HUES64 (cell line): ENCODE results near the gene TOP2A.

Source experiments
- H3K27ac ChIP-seq: 2 replicates; pipeline ENCODE4 v1.7.0; 2013; ENCODE audit warnings: low read depth, low read length, inconsistent platforms
- H3K27me3 ChIP-seq: 2 replicates; pipeline ENCODE4 v1.6.1; 2013; ENCODE audit warnings: mild to moderate bottlenecking, low read length; ENCODE audit not compliant: insufficient read depth
- H3K36me3 ChIP-seq: 2 replicates; pipeline ENCODE4 v1.6.1; 2013; ENCODE audit warnings: mild to moderate bottlenecking, low read length; ENCODE audit not compliant: insufficient read depth
- H3K4me1 ChIP-seq: 2 replicates; pipeline ENCODE4 v1.6.1; 2013; ENCODE audit warnings: mild to moderate bottlenecking, low read length, moderate library complexity; ENCODE audit not compliant: insufficient read depth
- H3K4me3 ChIP-seq: 2 replicates; pipeline ENCODE4 v1.5.1; 2013; ENCODE audit warnings: mild to moderate bottlenecking, low read length, moderate library complexity
- H3K9ac ChIP-seq: 2 replicates; pipeline ENCODE4 v1.6.1; 2013; ENCODE audit warnings: mild to moderate bottlenecking, low read depth, low read length
- H3K9me3 ChIP-seq: 2 replicates; pipeline ENCODE4 v1.6.1; 2013; ENCODE audit warnings: low read depth, low read length; ENCODE audit not compliant: insufficient read depth
- WGBS: fragments of 150-250, 120-280 bp; methylation state at CpG from one replicate; pipeline ENCODE4 v1.1.7; 2013; ENCODE audit warnings: missing lambda C conversion rate; 5-methylcytosine and 5-hydroxymethylcytosine counted together

The TOP2A gene

GRCh38 chr17:40346765-40347158 lies 70.9 kb downstream of the TOP2A start:
- peaks cover 80% of the 10 kb centered on the region for H3K27me3 ChIP-seq
- no peaks in the 10 kb centered on the region for H3K9me3 ChIP-seq
- peak overlapping the region; percentile 23; the same call in 1 of the 2 replicates for H3K4me3 ChIP-seq
- peaks cover 56% of the 10 kb centered on the region for H3K4me1 ChIP-seq
- H3K36me3 ChIP-seq: peaks cover 7% of the 10 kb centered on the region; the same call in 1 of the 2 replicates
- 52% methylated on average over 1 of the region's 1 CpG for WGBS
- H3K9ac ChIP-seq: no peak overlapping the region
- H3K27ac ChIP-seq: no peak overlapping the region

- H3K4me3 ChIP-seq: peak overlapping the region; percentile 56
- H3K36me3 ChIP-seq: peaks cover 7% of the 10 kb centered on the region; the same call in 1 of the 2 replicates
- no peaks in the 10 kb centered on the region for H3K9me3 ChIP-seq
- 49% methylated on average over 6 of the region's 11 CpGs for WGBS
- peaks cover 54% of the 10 kb centered on the region for H3K4me1 ChIP-seq
- peaks cover 79% of the 10 kb centered on the region for H3K27me3 ChIP-seq
- H3K9ac ChIP-seq: no peak overlapping the region
- H3K27ac ChIP-seq: no peak overlapping the region
Observed at GRCh38 chr17:40345994-40346764, 71.5 kb downstream of the TOP2A start.

GRCh38 chr17:40345161-40345993 lies 72.3 kb downstream of the TOP2A start:
- Histone ChIP-seq H3K36me3 (peaks cover 7% of the 10 kb centered on the region; the same call in 1 of the 2 replicates), H3K9ac (peak overlapping the region; percentile 63), H3K4me1 (peaks cover 50% of the 10 kb centered on the region), H3K9me3 (no peaks in the 10 kb centered on the region), H3K27me3 (peaks cover 84% of the 10 kb centered on the region), H3K27ac (peak overlapping the region; percentile 25), H3K4me3 (peak overlapping the region; percentile 56)
- WGBS: 1% methylated on average over 38 of the region's 45 CpGs

- Histone ChIP-seq H3K4me1 (peaks cover 50% of the 10 kb centered on the region), H3K27me3 (peaks cover 84% of the 10 kb centered on the region), H3K9me3 (no peaks in the 10 kb centered on the region), H3K9ac (no peak overlapping the region), H3K27ac (no peak overlapping the region), H3K4me3 (peak overlapping the region; percentile 78), H3K36me3 (peaks cover 1% of the 10 kb centered on the region; the same call in 1 of the 2 replicates)
- WGBS: 66% methylated on average over 4 of the region's 7 CpGs
Observed at GRCh38 chr17:40344421-40345160, 73.1 kb downstream of the TOP2A start.

- Histone ChIP-seq H3K4me3 (peak overlapping the region; percentile 78), H3K4me1 (peaks cover 47% of the 10 kb centered on the region)
Observed at GRCh38 chr17:40343219-40344119, 74.2 kb downstream of the TOP2A start.

GRCh38 chr17:40342504-40343218 lies 75.0 kb downstream of the TOP2A start:
- no peak overlapping the region for H3K27ac ChIP-seq
- H3K4me3 ChIP-seq: peak overlapping the region; percentile 78
- peak overlapping the region; percentile 57; the same call in 1 of the 2 replicates for H3K9ac ChIP-seq
- H3K4me1 ChIP-seq: peaks cover 41% of the 10 kb centered on the region
- H3K9me3 ChIP-seq: no peaks in the 10 kb centered on the region
- peaks cover 85% of the 10 kb centered on the region for H3K27me3 ChIP-seq
- WGBS: 1% methylated on average over 29 of the region's 38 CpGs
- H3K36me3 ChIP-seq: no peaks in the 10 kb centered on the region

More at GRCh38 chr17:40343219-40344119, 74.2 kb downstream of the TOP2A start:
- H3K9ac ChIP-seq: no peak overlapping the region
- peaks cover 84% of the 10 kb centered on the region for H3K27me3 ChIP-seq
- no peaks in the 10 kb centered on the region for H3K9me3 ChIP-seq
- H3K36me3 ChIP-seq: no peaks in the 10 kb centered on the region
- no peak overlapping the region for H3K27ac ChIP-seq
- 39% methylated on average over 12 of the region's 15 CpGs for WGBS

GRCh38 chr17:40341808-40342503 lies 75.7 kb downstream of the TOP2A start:
- Histone ChIP-seq H3K9me3 (no peaks in the 10 kb centered on the region), H3K4me3 (peak overlapping the region; percentile 78), H3K4me1 (peaks cover 40% of the 10 kb centered on the region), H3K9ac (peak overlapping the region; percentile 57), H3K27me3 (peaks cover 87% of the 10 kb centered on the region), H3K27ac (no peak overlapping the region), H3K36me3 (no peaks in the 10 kb centered on the region)
- WGBS: 1% methylated on average over 55 of the region's 55 CpGs

- WGBS: 1% methylated on average over 52 of the region's 55 CpGs
- Histone ChIP-seq H3K4me3 (peak overlapping the region; percentile 78), H3K9me3 (no peaks in the 10 kb centered on the region), H3K27ac (no peak overlapping the region), H3K36me3 (no peaks in the 10 kb centered on the region), H3K27me3 (peaks cover 91% of the 10 kb centered on the region), H3K4me1 (peaks cover 33% of the 10 kb centered on the region), H3K9ac (peak overlapping the region; percentile 19; the same call in 1 of the 2 replicates)
Observed at GRCh38 chr17:40340880-40341807, 76.6 kb downstream of the TOP2A start.

- WGBS: 93% methylated on average over 1 of the region's 1 CpG
- Histone ChIP-seq H3K4me1 (peaks cover 26% of the 10 kb centered on the region), H3K27ac (no peak overlapping the region), H3K36me3 (no peaks in the 10 kb centered on the region), H3K9ac (no peak overlapping the region), H3K27me3 (peaks cover 88% of the 10 kb centered on the region), H3K9me3 (no peaks in the 10 kb centered on the region), H3K4me3 (no peak overlapping the region)
Observed at GRCh38 chr17:40340327-40340726, 77.4 kb downstream of the TOP2A start.
